Suppressor macrophage treated with lipopolysaccharide for 4 hours (primary cell): ENCODE measurements around the gene PCDH20.
"Not testable (repeated sequence)": the region's sequence is repeated elsewhere in the genome, so short reads cannot be mapped to it uniquely, and the experiment has no call there.

Experiments used
- DNase-seq: peaks from one replicate; pipeline ENCODE4 v3.0.0-alpha.2; 2020

Gene PCDH20

GRCh38 chr13:61415749-61416148 lies at the start of gene PCDH20:
Gene PCDH20 (minus strand): TSS chr13:61415849. CDS start chr13:61415158, 691 bp downstream.
- DNase-seq, result no peak

GRCh38 chr13:61463024-61463423 lies 47.4 kb upstream of the PCDH20 start:
- no peak for DNase-seq

GRCh38 chr13:61453121-61453520 lies 37.5 kb upstream of the PCDH20 start:
- no peak for DNase-seq

- DNase-seq, result no peak
These were observed 16.4 kb upstream of the PCDH20 start for GRCh38 chr13:61432029-61432428.

GRCh38 chr13:61423915-61424314 lies 8.3 kb upstream of the PCDH20 start:
- no peak for DNase-seq

- no peak for DNase-seq
These were observed 1.5 kb upstream of the PCDH20 start for GRCh38 chr13:61417086-61417570.

GRCh38 chr13:61415058-61415721 lies 459 bp downstream of the PCDH20 start:
- no peak for DNase-seq

GRCh38 chr13:61414686-61415057 lies 977 bp downstream of the PCDH20 start:
- DNase-seq, result no peak

- DNase-seq, result no peak
These were observed 1.8 kb downstream of the PCDH20 start for GRCh38 chr13:61413572-61414535.

GRCh38 chr13:61410669-61411297 lies 4.9 kb downstream of the PCDH20 start:
- no peak for DNase-seq

- no peak for DNase-seq
These were observed 5.4 kb downstream of the PCDH20 start for GRCh38 chr13:61410266-61410665.

GRCh38 chr13:61408571-61408970 lies 7.1 kb downstream of the PCDH20 start:
- DNase-seq, result no peak

GRCh38 chr13:61406275-61406674 lies 9.4 kb downstream of the PCDH20 start:
- no peak for DNase-seq

GRCh38 chr13:61396121-61396520 lies 19.5 kb downstream of the PCDH20 start:
- no peak for DNase-seq

GRCh38 chr13:61391426-61391825 lies 24.2 kb downstream of the PCDH20 start:
- DNase-seq, result no peak

GRCh38 chr13:61387694-61388093 lies 28.0 kb downstream of the PCDH20 start:
- DNase-seq, result no peak

- no peak for DNase-seq
These were observed 32.5 kb downstream of the PCDH20 start for GRCh38 chr13:61383111-61383510.

- DNase-seq, result no peak
These were observed 45.1 kb downstream of the PCDH20 start for GRCh38 chr13:61370520-61370919.

- DNase-seq, result not testable (repeated sequence)
These were observed 51.0 kb downstream of the PCDH20 start for GRCh38 chr13:61364690-61365089.

GRCh38 chr13:61362522-61362921 lies 53.1 kb downstream of the PCDH20 start:
- no peak for DNase-seq
